COLO668 (cell line): ENCODE data around the gene UROC1.

Experiments
- DNase-seq: peaks from one replicate; lab custom pipeline; 2025; ENCODE audit not compliant: unreplicated experiment; lab: John Stamatoyannopoulos, UW

The UROC1 gene

GRCh38 chr3:126445506-126445905 is 72.1 kb downstream of the UROC1 start:
- no peak for DNase-seq

DNA sequence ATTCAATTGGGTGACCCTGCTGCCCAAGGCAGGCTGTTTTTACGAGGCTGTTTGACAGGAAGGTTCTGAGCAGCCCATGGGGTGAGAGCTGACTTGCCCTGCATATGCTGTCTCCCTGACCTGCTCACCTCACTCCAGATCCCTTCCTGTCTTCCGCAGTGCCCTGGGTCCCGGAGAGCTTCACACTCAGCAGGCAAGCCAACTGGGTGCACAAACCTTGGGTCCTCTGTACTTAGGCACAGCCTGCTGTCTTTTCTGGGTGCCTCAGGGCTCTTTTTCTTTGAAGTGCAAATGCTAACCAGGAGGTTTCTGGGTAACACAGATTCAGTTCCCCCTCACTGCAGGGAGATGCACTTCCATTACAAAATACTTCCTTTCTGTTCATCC is 74.7 kb downstream of the UROC1 start:
- no peak for DNase-seq

DNA sequence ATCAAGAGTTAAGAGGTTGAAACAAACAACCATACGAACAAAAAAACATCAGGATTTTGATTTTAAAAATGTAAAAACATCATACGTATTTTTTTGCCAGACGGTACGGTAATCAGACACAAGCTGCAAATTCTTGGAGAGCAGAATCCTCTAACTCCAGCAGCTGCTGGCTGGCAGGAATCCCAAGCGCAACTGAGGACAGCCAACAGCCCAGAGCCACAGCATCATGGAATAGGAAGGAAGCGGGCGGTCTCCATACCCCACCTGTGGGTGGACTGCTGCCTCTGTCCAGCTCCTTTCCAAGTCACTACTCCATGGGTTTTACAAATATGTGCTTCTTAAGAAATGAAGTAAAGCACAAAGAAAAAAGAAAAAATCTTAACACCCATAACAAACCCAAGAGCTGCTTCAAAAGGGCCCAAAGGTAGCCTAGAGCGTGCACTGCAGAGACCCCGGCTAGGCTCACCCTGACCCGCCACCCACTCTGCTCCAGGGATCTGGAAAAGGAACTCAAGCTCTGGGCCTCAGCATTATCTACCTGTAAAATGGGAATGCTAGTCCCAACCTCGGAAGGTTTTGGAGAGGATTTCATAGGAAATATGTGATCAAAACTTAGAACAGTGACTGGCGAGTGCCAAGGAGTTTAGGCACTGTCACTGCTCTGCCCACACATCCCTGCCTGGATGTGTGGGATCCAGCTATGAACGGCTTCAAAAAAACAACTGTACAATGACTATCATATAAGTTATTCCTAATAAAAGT is 75.3 kb downstream of the UROC1 start:
- no peak for DNase-seq

DNA sequence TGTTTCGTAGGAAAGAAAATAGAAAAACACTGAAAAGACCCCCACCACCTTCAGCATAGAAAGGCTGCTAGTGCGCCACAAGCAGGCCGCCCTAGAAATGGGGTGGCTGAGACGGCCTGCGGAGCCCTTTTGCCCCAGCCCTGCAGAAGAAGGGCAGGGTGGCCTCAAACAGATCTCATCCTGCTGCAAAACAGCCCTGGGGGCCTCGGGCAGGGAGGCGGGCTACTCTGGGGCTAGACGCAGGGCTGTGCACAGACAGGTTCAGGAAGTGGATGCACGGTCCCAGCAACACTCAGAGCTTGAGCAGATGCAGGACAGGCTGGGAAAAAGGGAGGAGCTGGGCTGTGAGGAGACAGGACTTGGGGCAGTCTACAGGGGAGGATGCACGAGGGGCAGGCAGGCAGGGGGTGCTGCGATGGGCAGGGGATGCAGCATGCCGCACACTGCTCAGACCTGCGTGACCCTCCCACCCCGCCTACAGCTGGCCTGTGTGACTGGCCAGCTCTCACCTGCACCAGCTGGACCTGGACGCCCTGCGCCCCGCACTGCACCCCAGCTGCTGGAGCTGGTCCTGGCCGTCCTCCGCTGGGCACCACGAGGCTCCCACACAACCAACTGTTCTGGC is 76.2 kb downstream of the UROC1 start:
- no peak for DNase-seq

DNA sequence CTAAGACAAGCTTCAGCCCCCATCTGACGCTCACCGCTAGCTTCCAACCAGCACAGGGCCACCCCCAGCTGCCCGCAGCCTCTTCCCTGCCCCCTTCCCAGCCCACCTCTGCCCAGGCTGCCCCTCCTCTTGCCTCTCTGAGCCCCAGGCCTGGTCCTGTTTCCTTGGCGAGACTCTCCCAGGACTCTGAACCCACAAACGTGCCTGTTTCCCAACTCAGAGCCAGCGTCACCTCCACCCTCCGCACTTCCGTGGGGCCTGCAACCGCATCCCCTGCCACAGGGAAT is 76.9 kb downstream of the UROC1 start:
- no peak for DNase-seq

GRCh38 chr3:126439968-126440708 is 77.4 kb downstream of the UROC1 start:
- DNase-seq, result no peak

GRCh38 chr3:126439346-126439967 is 78.1 kb downstream of the UROC1 start:
- DNase-seq, result no peak

DNA sequence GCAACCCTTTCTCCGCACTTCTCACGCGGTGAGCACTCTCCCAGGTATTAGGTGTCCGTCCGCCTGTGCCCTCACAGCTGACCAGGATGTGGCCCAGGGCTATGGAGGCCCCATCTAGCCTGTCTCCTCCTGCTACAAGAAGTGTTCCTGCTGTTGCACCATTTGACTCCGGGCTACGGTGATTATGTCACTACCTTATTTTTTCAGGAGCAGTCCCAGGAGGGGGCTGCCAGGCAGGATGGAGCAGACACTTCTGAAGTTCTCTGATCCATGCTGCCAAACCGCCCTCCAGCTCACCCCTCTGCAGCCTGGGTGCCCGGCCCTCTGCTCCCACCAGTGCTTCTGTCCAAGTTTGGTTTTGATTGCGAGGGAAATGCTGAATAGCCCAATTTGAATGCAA is 78.8 kb downstream of the UROC1 start:
- DNase-seq, result no peak

GRCh38 chr3:126438186-126438585 is 79.4 kb downstream of the UROC1 start:
- DNase-seq, result no peak

- no peak for DNase-seq
Observed at GRCh38 chr3:126436826-126437717, 80.5 kb downstream of the UROC1 start.

GRCh38 chr3:126435456-126436315 is 81.9 kb downstream of the UROC1 start:
- no peak for DNase-seq

DNA sequence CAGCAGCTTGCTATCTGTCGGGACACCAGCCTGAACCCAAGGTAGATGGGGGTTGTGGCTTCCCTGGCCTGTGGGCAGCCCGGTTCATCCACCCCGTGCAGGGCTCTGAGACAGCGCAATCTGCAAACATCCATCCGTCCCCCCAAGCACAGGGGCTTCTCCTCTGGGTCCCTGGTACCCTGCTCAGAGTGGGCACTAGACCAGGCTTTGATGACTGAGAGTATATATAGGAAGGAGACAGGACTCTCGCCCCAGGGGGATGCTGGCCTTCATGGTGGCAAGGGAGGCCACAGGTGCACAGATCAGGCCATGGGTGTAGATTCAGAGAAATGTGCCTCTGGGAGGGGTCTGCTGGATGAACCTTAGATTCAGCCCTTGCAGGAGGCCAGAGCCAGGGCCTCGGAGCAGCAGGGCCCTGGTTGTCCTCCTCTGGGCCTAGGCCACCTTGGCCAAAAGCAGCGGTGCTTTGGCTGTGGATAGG is 82.6 kb downstream of the UROC1 start:
- no peak for DNase-seq

DNA sequence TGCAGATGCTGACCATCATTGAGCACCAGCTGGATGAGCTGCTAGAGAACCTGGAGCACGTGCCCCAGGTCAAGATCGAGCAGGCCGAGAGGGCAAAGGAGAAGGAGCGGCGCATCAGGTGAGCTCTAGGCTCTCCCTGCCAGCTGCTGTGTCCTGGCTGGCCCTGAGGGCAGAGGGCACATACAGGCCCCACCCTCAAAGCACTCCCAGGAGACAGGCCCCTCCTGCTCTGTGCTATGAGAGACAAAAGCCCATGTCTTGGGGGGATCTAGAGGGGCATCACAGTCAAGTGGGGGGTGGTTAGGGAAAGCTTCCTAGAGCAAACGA is 83.3 kb downstream of the UROC1 start:
- no peak for DNase-seq

DNA sequence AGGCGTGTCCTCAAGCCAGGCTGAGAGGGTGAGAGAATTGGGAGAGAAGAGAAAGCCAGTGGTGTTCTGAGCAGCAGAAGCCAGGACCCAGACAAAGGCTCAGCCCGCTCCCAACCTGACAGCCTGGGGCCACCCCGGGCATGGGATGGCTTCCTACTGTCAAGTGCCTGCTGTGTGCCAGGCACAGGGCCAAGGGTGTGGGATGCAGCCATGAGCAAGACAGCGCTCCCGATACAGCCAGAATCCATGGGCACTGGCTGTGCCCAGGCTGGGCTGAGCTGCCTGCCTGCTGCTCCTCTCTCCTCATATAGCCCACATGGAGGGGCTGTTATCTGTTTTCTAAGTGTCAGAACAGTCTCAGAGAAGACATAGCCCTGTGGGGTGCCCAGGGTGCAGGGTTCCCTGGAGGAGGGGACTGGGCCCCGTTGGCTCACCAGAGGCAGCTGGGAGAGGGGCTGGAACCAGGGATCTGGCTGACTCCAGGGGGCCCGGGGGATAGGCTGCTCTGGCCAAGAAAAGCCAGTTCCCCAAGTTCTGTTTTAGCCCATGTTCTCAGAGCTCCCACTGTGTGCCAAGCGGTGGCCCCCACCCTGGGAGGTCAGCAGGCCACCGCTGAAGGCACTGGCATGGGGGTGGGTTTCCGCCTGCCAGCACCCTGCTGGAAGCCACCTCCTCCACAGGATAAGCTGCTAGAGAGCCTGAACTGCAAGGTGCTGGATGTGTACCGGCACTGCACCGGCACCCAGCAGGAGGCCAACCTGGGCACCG is 83.9 kb downstream of the UROC1 start:
- DNase-seq, result no peak

DNA sequence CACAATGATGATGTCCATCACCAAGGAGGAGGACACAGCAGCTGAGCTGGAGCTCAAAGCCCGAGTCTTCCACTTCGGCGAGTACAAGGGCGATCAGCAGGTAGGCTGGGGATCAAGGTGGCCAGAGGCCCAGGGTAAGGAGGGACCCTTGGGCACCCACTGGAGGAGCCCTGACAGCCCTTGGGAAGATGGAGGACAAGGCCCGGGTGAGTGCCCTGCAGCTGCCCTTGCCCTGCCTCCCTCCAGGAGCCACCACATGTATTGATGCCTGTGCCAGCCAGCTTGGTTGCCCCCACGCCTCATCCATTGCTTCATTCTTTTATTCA is 84.5 kb downstream of the UROC1 start:
- no peak for DNase-seq

- DNase-seq, result no peak
Observed at GRCh38 chr3:126432361-126433104, 85.0 kb downstream of the UROC1 start.
